ENCODE results near the gene CEPT1.

- TF ChIP-seq CTCF (IDR thresholded peaks at IDR 0.05) (no peak), POLR2A (IDR thresholded peaks at IDR 0.05) (no peak)
Observed at GRCh38 chr1:111145963-111146768, 6.1 kb downstream of the CEPT1 start.
